HG03280 (cell line): ENCODE results near the gene RAB33B.
"Not testable (repeated sequence)": the region's sequence is repeated elsewhere in the genome, so short reads cannot be mapped to it uniquely, and the experiment has no call there.

Source experiments
- ATAC-seq: cut with Tn5 transposase; IDR thresholded peaks from one replicate; pipeline ENCODE4 v1.9.1; 2021; ENCODE audit warnings: mild to moderate bottlenecking, moderate library complexity; ENCODE audit not compliant: unreplicated experiment

The RAB33B gene

DNA sequence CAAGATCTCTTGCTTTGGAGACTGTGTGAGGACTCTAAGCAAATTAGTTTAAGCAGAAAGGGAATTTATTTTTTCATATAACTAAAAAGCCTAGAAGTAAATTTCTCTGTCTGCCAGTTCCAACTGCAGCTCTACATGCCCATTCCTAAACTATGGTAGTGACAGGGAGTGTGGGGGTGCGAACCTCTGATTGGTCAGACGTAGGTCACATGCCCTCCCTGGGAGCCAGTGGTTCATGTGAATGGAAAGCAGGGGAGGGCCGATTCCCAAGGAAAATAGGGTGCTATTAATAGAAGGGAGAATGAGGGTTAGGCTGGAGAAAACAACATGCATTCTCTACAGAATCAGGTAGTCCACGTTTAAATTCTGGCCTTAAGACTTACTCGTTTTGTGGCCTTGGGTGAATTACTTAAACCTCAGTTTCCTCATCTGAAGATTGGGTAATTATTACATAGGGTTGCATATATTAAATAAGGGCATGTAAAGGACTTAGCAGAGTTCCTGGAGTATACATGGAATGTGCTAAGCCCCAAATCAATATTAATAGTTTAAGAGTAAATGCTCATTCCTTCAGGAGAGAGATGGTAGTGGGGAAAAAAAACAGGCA is 7.2 kb downstream of the RAB33B start:
- no peak for ATAC-seq

DNA sequence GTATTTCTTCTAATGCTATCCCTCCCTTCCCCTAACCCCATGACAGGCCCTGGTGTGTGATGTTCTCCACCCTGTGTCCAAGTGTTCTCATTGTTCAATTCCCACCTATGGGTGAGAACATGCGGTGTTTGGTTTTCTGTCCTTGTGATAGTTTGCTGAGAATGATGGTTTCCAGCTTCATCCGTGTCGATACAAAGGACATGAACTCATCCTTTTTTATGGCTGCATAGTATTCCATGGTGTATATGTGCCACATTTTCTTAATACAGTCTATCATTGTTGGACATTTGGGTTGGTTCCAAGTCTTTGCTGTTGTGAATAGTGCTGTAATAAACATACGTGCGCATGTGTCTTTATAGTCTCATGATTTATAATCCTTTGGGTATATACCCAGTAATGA is 10.6 kb downstream of the RAB33B start:
- ATAC-seq: not testable (repeated sequence)

DNA sequence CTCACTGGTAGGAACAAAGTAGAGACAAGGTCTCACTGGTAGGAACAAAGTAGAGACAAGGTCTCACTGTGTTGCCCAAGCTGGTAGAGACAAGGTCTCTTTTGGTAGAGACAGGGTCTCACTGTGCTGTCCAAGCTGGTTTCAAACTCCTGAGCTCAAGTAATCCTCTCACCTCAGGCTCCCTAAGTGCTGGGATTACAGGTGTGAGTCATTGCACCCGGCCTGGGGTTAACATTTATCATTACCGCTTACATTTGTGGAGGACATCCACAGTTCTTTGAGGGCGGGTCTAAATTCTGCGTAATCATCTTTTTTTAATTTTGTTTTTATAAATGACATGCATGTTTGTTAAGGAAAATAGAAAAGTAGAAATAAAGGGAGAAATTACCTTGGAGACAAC is 12.0 kb downstream of the RAB33B start:
- ATAC-seq: no peak

DNA sequence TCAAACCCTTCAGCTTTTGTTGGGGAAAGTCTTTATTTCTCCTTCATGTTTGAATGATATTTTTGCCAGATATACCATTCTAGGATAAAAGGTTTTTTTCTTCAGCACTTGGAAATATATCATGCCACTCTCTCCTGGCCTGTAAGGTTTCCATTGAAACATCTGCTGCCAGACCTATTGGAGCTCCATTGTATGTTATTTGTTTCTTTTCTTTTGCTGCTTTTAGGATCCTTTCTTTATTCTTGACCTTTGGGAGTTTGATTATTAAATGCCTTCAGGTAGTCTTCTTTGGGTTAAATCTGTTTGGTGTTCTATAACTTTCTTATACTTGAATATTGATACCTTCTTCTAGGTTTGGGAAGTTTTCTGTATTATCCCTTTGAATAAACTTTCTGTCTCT is 14.8 kb downstream of the RAB33B start:
- ATAC-seq: not testable (repeated sequence)

DNA sequence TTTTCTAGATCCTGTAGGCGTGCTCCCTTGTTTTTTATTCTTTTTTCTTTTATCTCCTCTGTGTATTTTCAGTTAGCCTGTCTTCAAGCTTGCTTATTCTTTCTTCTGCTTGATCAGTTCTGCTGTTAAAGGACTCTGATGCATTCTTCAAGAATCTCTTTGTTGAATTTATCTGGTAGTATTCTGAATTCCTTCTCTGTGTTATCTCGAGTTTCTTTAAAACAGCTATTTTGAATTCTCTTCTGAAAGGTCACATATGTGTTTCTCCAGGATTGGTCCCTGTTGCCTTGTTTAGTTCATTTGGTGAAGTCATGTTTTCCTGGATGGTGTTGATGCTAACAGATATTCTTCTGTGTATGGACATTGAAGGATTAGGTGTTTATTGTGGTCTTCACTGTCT is 15.3 kb downstream of the RAB33B start:
- no peak for ATAC-seq

DNA sequence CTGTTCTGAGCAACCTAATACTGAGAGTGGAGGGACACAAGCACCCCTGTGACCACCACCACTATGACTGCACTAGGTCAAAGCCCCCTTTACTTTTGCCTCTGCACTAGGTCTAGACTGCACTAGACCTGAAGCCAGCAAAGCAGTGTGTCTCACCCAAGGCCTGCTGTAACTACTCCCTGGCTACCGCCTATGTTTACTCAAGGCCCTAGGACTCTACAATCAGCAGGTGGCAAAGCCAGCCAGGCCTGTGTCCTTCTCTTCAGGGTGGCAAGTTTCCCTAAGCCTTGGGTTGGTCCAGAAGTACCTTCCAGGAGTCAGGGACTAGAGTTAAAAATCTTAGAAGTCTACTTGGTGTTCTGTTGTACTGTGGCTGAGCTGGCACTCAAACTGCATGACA is 15.9 kb downstream of the RAB33B start:
- ATAC-seq: no peak

DNA sequence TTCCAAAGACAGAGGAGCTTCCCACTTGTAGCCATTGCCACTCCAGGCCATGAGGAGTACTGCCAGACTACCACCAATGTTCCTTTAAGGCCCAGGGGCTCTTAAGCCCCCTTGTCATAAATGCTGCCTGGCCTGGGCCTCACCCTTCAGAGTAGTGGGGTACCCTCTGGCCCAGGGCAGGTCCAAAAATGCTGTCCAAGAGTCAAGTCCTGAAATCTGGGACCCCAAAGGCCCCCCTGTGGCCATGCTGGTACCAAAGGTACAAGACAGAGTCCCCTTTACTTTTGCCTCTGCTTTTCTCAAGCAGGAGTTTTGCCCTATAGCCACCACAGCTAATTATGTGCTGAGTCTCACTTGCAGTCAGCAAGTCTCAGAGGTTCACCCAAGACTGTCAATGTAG is 16.4 kb downstream of the RAB33B start:
- no peak for ATAC-seq

DNA sequence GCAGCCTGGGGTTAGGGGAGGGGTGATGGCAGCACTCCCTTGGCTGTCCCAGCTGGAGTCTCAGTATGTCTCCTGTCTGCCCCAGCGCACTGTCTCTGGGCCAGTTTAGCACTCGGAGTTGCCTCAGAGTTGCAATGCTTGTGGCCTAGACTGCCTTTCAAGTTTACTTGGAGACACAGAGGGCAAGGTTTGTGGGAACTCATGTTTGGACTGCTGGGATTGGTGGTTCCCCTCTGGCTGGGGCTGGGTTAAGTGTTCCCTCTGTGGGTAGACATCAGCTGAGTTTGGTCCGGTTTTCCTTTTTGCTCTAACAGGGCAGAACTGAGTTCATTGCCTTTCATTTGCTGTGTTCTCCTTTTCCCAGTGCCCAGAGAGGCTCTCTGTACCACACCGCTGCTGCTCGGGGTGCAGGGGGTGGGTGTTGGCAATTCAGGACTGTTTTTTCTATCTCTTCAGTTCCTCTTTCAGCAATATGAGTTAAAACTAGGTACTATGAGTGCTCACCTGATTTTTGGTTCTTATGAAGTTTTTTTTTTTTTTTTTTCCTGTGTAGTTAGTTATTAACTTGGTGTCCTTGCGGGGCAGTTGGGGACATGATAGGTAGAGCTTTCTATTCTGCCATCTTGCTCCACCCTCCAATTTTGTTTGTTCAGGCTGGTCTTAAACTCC is 17.2 kb downstream of the RAB33B start:
- ATAC-seq: no peak

DNA sequence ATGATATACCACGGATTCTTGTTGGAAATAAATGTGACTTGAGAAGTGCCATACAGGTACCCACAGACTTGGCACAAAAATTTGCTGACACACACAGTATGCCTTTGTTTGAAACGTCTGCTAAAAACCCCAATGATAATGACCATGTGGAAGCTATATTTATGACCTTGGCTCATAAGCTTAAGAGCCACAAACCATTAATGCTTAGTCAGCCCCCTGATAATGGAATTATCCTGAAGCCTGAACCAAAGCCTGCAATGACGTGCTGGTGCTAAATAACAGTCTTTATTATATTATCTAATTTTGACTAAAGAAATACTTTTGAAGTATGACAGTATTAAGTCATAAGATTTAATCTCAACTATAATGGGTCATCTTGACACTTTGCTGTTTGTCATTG is 18.9 kb downstream of the RAB33B start:
- no peak for ATAC-seq

DNA sequence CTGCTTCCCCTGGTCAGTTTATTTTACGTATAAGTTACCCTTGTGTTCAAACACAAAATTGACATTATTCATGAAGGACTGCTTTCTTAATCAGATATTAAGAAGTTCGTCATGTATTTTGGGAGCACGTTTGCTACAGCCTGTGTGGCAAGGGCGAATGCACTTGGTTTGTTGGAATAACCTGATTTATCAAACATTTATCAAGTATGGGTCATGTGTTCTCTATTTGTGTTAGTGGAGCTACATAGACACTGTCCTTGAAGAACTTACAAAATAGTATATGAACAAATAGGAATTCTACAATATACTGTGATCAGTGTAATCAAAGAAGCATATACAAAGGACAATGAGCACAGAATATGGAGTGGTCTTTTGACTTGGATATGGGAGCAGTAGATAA is 22.4 kb downstream of the RAB33B start:
- no peak for ATAC-seq

DNA sequence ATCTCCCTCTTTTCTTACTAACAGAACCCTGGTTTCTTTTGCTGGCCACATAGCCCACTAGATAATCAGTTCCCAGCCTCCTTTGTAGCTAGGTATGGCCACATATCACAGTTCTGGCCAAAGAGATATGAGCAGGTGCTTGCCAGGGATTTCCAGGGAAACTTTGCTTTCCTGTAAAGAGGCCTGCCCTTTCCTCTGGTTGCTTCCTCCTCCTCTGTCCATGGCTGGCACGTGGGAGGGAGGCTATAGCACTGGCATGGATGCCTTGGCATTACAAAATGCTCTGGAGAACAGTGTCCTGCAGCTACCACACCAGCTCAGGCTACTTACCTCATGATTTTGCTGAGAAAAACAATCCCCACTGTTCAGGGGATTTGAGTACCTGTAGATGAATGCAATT is 27.5 kb downstream of the RAB33B start:
- ATAC-seq: no peak

DNA sequence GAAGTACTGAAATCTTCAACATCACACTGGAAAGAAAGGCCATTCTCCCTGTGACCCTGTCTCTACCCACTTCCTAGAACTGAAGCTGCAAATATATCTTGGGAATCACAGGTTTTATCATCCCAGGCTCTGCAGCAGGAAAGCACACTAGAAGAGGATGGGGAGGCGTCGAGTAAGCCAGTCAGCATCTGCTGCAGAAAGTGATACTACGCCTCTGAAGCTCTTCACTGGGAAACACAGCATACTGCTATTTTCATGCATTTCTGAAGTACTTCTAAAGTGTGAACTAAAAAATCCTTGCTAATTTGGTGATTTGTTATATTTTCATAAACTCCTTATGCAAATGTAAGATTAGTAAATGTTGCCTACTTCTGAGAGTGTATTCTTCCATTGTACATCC is 29.1 kb downstream of the RAB33B start:
- no peak for ATAC-seq

DNA sequence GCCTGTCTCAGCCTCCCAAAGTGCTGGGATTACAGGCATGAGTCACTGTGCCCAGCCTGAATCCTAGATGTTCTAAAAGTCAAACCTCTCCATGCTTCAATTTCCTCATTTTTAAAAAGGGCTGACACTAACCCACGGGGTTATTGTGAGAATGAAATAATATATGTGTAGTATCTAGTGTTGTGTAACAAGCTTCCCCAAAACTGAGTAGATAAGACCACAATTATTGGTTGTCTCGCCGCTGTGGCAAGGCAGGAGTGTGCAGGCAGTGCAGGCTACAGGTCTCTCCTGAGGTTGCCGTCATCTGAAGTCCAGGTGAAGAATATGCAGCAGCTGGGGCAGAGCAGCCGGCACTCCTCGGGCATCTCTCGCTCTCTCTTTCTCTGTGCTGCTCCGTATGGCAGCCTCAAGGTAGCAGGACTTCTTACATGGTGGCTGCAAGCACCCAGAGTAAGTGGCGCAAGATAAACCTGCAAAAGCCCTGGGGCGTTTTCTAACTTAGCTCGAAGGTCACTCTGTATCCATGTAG is 30.9 kb downstream of the RAB33B start:
- no peak for ATAC-seq

DNA sequence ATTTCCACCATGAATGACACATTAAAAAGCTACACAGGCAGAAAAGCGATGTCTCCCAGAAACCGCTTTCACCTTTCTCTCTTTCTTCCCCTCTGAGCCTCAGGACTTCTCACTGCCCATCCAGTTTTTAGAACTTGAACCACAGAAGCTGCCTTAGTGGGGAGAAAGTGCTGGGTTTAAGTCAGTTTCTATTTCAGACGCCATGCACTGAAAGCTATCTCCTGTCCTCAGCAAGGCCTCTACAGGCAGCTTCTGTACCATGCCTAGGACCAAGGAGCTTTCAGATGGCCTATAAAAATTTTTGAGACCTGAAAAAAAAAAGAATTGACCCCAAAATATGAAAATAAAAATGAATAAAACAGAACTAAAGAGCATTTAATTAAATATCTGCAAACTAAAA is 34.5 kb downstream of the RAB33B start:
- no peak for ATAC-seq

DNA sequence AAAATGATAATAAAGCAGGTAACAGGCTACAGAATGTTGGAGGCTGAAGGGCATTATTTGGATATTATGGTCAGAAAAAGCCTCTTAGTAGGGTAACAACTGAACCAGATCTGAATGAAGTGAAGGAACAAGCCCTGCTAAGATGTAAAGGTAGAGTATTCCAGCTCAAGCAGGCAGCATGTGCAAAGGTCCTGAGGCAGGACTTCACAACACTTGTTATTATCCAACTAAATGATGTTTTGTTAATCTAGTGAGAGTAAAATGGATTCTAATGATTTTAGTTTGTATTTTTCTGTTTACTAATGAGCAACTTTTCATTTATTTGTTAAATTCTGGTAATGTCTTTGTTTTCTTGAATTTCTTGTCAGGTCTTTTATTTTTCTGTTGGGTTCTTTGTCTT is 35.7 kb downstream of the RAB33B start:
- ATAC-seq: no peak

DNA sequence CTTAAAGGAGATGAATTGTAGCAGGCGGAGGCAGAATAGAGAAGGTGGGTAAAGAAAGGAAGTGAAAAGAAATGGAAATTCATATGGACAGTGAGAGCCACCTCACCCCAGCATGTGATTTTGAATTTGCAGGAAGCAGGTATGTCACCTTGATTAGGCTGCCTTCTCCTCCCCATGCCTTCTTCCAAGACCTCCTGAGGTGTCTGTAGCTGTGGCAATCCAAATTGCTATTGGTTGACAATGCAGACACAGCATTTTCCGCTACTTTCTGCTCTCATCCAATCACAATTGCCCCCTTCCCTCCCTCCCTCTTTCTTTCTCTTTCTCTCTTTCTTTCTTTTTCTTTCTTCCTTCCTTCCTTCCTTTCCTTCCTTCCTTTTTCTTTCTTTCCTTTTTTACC is 38.5 kb downstream of the RAB33B start:
- ATAC-seq: no peak

DNA sequence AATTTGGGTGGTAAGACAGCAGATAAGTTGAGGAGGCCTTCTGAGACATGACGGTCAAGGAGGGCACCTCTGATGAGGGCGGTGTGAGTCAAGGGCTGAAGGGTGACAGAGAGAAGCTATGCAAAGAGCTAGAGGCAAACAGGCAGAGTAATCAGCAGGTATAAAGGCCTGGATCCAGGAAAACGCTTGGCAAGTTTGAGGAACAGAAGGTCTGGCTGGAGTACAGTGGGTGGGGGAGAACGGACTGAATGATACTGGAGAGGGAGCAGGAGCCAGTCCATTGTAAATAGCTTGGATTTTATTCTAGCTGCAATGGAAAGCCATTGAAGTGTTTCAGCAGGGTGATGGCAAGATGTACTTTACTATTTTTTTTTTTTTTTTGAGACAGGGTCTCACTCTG is 39.3 kb downstream of the RAB33B start:
- no peak for ATAC-seq

DNA sequence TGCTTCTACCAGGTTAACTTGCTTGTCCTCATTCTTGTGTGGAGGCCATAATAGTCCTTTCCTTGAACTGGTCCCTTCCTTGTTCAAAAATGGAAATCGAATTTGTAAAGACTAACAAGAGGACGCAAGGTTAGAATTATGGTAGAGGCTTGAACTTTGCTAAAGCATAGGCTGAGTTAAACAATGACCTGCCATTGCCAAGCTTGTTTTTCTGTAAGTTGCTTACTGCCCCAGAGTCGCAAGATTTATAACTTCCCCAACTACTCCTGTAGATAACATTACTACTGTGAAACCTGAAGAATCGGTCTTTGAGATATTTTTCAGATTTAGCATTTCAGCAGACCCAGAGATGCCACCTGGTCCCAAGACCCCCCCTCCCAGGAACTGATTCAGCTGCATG is 45.3 kb downstream of the RAB33B start:
- no peak for ATAC-seq

DNA sequence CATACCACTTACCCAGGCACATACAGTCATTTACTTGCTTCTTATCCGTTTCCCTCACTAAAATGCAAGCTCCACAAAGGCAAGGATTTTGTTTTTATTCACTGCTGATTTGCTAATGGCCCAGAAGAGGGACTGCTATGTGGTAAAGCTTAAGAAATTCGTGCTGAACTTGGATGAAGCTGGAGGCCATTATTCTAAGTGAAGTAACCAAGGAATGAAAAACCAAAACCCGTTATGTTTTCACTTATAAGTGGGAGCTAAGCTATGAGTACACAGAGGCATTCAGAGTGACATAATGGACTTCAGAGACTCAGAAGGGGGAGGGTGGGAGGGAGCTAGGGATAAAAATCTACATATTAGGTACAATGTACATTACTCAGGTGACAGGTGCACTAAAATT is 47.2 kb downstream of the RAB33B start:
- ATAC-seq: no peak

DNA sequence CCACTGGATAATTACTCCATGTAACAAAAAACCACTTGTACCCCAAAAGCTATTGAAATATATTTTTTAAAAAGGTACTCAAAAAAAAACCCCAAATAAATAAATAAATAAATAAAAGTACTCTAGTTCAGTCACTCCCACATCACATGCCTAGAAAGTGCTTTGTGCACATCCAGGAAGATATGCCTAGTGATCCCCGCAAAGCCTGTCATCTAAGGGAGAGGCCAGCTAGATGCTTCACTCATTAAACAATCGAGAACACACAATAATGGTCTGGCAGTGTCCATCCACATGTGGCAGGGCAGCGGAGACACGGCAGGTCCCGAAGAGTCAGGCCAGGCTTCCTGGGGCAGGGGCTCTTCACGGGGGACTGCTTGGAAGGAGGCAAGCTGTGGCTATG is 47.6 kb downstream of the RAB33B start:
- no peak for ATAC-seq

DNA sequence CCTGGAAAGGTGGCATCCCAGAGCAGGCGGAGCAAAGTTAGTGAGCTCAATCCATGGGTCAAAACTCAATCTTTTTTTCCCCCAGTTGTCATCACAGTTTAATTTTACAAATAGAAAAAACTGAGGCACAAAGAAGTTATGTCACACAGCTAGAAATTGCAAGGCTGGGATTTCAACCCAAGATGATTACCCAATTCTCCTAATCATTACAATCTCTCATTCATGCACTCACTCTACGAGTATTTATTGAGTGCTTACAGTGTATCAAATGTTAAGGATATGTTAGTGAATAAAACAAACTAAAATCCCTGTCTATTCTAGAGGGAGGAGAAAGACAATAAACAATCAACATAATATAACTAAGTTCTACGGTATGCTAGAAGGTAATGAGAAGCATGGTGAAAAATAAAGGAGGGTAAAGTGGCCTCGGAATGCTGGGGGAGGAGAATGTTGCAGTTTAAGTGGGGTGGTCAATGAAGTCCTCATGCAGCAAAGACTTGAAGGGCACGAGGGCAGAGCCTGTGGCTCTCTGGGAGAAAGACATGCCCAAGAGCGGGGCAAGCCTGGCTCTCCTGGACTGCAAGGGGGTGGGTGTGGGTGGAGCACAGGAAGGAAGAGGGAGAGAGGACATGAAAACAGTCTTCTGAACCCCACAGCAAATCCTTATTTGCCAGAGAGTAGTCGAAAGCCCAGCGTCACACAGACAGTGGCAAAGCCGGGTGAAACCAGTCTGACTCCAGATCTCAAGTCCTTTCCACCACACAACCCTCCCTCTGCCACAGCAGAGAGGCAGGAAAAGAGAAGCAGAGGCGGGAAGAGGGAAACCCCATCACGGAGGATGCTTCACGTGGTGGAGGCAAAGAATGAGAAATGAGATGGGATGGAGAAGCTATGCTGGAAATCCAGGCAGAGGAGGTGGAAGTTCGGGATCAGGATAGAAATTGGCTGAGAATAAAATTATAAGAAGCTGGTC is 48.3 kb downstream of the RAB33B start:
- ATAC-seq: no peak
